Mononuclear cell (primary cell): ENCODE measurements around the gene HSPA1L. TPM values are rescaled to one million over a fixed set of nuclear protein-coding genes. Genes with fewer than 3 reads are reported as not detected.

ENCODE experiments used
- total RNA-seq: library from RNA; depleted of rRNA; stranded (reverse); fragments of >200 nt; gene quantifications from one replicate; pipeline ENCODE4 v1.2.3, GENCODE V29; 2012

HSPA1L gene
- total RNA-seq, 1 donor: 2.7 TPM

Other genes with a start within 250 kb of the HSPA1L start
- 2.5 TPM for gene LTA, start 243.0 kb downstream of the HSPA1L start, total RNA-seq
- gene TNF, start 239.7 kb downstream of the HSPA1L start, total RNA-seq: 230 TPM
- 191 TPM for gene LTB, start 232.9 kb downstream of the HSPA1L start, total RNA-seq
- 200 TPM for gene LST1, start 229.0 kb downstream of the HSPA1L start, total RNA-seq
- gene NCR3, start 222.3 kb downstream of the HSPA1L start, total RNA-seq: 9.2 TPM
- gene AIF1, start 200.0 kb downstream of the HSPA1L start, total RNA-seq: 245 TPM
- 67.0 TPM for gene PRRC2A, start 194.6 kb downstream of the HSPA1L start, total RNA-seq
- 81.3 TPM for gene BAG6, start 162.6 kb downstream of the HSPA1L start, total RNA-seq
- gene APOM, start 159.4 kb downstream of the HSPA1L start, total RNA-seq: 3.0 TPM
- gene C6orf47, start 154.5 kb downstream of the HSPA1L start, total RNA-seq: 14.6 TPM
- gene GPANK1, start 150.3 kb downstream of the HSPA1L start, total RNA-seq: 11.9 TPM
- 124 TPM for gene CSNK2B, start 149.2 kb downstream of the HSPA1L start, total RNA-seq
- gene LY6G5B, start 145.3 kb downstream of the HSPA1L start, total RNA-seq: 9.8 TPM
- 1.2 TPM for gene LY6G5C, start 134.2 kb downstream of the HSPA1L start, total RNA-seq
- 36.9 TPM for gene ABHD16A, start 112.0 kb downstream of the HSPA1L start, total RNA-seq
- 7.7 TPM for gene LY6G6F, start 108.4 kb downstream of the HSPA1L start, total RNA-seq
- gene LY6G6D, start 99.9 kb downstream of the HSPA1L start, total RNA-seq: 1.0 TPM
- gene LY6G6C, start 93.5 kb downstream of the HSPA1L start, total RNA-seq: not detected
- 11.5 TPM for gene MPIG6B, start 91.9 kb downstream of the HSPA1L start, total RNA-seq
- 9.8 TPM for gene DDAH2, start 86.0 kb downstream of the HSPA1L start, total RNA-seq
- gene CLIC1, start 78.8 kb downstream of the HSPA1L start, total RNA-seq: 421 TPM
- gene MSH5, start 75.3 kb downstream of the HSPA1L start, total RNA-seq: 6.1 TPM
- gene SAPCD1, start 52.6 kb downstream of the HSPA1L start, total RNA-seq: 0.63 TPM
- 0.31 TPM for gene VWA7, start 38.0 kb downstream of the HSPA1L start, total RNA-seq
- 12.3 TPM for gene VARS1, start 19.5 kb downstream of the HSPA1L start, total RNA-seq
- gene LSM2, start 8.3 kb downstream of the HSPA1L start, total RNA-seq: 15.4 TPM
- gene HSPA1A, start 260 bp upstream of the HSPA1L start, total RNA-seq: 16.6 TPM
- 13.3 TPM for gene HSPA1B, start 12.5 kb upstream of the HSPA1L start, total RNA-seq
- 19.4 TPM for gene NEU1, start 47.5 kb upstream of the HSPA1L start, total RNA-seq
- gene SLC44A4, start 63.7 kb upstream of the HSPA1L start, total RNA-seq: 0.10 TPM
- gene EHMT2, start 82.4 kb upstream of the HSPA1L start, total RNA-seq: 14.4 TPM
- 0.21 TPM for gene ZBTB12, start 86.8 kb upstream of the HSPA1L start, total RNA-seq
- gene C2, start 112.4 kb upstream of the HSPA1L start, total RNA-seq: 2.5 TPM
- gene CFB, start 130.8 kb upstream of the HSPA1L start, total RNA-seq: 3.1 TPM
- 47.8 TPM for gene NELFE, start 143.7 kb upstream of the HSPA1L start, total RNA-seq
- gene SKIC2, start 143.9 kb upstream of the HSPA1L start, total RNA-seq: 44.8 TPM
- gene DXO, start 156.9 kb upstream of the HSPA1L start, total RNA-seq: 16.1 TPM
- gene C4A, start 166.8 kb upstream of the HSPA1L start, total RNA-seq: 0.94 TPM
- 1.0 TPM for gene C4B, start 199.5 kb upstream of the HSPA1L start, total RNA-seq
- not detected for gene CYP21A2, start 223.1 kb upstream of the HSPA1L start, total RNA-seq